DMS79 (cell line): Measurements from ENCODE around the gene GPR107.
A peak's percentile ranks its signal among the peaks of the same experiment; 100 is the strongest.

Source experiments
- DNase-seq: peaks from one replicate; lab custom pipeline; 2025; lab: John Stamatoyannopoulos, UW

Gene GPR107

DNA sequence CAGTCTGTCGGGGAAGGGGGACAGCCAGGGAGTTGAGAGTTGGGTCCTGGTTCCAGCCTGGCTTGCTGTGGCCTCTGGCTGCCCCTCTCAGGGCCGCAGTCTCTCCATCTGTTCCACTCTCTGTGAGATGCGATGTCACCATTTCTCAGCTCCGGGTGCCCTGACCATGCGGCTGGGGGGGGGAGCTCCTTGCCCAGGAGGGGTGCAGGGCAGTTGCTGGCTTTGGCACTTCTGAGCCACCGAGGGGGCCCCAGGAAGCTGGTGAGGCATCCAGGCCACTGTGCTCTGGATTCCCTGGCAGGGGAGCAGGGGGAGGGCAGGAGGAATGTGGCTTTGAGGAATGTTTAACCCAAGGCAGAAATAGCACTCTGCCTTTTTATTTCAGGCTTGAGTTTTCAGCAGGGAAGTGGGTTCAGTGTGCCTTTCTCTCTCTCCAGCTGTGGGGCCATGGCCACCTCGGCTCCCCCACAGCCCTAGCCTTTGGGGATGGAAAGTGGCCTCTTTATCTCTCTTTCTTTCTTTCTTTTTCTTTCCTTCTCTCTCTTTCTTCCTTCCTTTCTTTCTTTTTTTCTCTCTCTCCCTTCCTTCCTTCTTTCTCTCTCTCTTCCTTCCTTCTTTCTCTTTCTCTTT lies 129.5 kb downstream of the GPR107 start:
- no peak for DNase-seq

DNA sequence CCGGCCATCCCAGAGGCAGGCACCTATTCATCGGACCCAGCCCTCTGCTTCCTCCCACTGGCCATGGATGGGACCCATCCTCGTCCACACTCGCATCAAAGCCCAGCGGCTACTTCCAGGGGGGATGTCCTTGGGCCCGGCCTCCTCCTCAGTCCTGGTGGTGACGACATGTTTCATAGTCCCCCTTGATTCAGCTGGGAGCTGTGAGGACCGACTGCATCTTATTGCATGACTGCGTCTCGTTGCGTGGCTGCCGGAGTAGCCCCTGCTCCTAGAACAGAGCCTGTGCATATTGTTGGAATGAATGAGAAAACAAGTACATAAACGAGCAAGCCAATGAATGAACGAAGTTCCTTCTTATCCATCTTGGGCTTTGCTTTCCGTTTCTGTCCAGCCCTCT lies 131.3 kb downstream of the GPR107 start:
- no peak for DNase-seq

DNA sequence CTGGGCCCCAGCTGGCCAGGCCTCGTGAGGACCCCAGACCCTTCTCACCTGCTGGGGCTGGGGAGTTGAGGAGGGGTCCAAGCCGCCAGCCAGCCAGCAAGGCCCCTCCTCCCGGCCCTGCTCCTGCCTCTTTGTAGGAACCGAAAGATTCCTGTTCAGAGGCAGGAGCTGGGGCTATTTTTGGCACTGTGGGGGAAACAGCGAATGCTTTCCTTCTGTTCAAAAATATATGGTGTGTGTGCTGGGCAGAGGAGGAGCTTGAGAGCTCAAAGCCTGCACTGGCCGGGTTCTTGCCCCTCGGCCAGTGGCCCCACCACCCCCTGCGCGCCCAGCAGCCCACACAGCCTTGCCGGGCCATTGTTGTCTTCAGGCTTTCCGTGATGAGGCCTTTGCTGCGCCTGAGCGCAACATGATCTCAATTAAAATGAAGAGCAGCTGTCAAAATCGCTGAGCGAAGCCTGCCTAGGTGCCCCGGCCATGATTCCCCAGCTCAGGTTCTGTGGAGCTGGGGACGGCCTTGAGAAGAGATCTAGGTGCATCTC lies 131.9 kb downstream of the GPR107 start:
- DNase-seq, result no peak

DNA sequence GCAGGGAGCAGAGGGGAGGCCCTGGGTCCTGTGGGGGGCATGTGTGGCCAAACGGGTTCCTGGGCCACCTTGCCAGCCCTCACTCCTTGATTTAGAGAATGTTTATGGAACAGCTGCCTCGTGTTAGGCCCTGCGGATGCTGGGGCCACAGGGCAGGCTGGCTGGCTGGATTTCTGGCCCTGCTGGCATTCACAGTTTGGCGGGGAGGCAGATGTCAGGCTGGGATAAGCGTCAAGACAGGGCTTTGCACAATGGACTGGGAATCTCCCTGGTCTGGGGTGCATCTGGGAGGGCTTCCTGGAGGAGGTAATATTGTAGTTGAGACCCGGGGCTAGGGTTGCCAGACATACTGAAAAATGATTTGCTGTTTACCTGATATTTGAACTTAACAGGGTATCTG lies 132.3 kb downstream of the GPR107 start:
- DNase-seq, result no peak

DNA sequence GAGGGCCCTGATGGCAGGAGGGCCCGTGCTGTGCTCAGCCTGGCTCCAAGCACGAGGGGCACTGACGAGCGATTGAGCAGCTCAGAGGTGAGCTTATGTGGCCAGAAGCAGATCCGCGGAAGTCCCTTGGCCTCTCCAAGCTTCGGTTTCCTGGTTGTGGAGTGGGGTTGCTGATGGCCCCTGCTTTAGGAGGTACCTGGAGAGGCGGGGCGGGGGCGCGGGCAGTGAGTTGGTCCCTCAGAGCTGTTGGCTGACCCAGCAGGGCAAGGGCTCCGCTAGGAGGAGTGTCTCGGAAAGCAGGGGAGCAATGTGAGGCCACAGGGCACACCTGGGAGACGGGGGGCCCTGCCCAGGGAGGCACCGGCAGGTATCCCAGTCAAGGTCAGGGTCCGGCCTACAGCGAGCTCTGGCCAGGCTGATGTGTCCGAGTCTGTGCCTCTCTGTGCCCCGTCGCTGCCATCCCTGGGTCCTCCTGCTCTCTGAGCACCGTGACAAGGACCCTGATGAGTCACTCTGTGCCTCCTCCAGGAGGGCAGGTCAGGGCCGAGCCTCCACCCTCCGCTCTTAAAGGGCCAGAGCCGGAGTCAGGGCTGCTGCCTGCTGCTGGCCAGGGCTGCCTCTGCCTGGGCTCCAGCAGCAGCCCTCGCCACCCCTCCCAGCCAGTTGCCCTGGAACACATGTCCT lies 133.3 kb downstream of the GPR107 start:
- DNase-seq, result peak; percentile 36

DNA sequence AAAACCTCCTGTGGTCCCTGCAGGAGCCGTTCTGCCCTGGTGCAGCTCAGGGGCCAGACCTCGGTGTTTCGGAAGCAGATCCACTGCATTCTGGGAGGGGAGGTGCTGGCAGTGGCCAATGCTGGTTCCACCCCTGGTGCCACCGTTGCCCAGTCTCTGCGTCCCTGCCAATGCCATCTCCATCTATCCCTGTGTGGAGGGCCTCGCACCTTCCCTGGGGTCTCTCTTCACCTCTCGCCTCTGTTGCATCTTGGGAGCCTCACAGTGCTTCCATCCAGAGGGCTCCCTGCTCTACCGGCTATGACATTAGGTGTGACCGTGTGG lies 133.8 kb downstream of the GPR107 start:
- DNase-seq, result no peak

DNA sequence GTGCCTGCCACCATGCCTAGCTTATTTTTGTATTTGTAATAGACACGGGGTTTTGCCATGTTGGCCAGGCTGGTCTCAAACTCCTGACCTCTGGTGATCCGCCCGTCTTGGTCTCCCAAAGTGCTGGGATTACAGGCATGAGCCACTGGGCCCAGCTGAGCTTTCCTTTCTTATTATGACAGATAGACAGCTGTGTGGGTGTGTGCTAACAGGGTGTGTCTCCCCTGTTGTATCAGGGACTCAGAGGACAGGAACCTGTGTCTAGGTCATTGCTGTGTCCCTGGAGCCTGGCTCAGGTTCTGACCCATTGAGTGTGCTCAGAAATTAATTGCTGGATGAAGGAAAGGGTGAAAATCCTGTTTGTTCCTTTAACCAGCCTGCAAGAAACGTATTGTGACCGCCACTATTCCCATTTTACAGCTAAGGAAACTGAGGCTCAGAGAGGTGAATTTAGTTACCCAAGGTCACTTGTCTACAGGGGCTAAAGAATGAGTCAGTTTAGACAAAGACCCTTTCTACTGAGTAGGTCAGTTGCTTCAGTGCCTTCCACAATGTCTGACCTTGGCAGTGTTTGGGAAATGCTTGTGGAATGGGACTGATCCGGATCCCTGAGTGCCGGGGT lies 135.3 kb downstream of the GPR107 start:
- no peak for DNase-seq
